ENCODE data around the gene RILP.

- no peak for TF ChIP-seq EZH2 (IDR thresholded peaks at IDR 0.05; ENCODE audit: borderline replicate concordance, control insufficient read depth, low read depth, low read length)
- TF ChIP-seq, protein P1, sequence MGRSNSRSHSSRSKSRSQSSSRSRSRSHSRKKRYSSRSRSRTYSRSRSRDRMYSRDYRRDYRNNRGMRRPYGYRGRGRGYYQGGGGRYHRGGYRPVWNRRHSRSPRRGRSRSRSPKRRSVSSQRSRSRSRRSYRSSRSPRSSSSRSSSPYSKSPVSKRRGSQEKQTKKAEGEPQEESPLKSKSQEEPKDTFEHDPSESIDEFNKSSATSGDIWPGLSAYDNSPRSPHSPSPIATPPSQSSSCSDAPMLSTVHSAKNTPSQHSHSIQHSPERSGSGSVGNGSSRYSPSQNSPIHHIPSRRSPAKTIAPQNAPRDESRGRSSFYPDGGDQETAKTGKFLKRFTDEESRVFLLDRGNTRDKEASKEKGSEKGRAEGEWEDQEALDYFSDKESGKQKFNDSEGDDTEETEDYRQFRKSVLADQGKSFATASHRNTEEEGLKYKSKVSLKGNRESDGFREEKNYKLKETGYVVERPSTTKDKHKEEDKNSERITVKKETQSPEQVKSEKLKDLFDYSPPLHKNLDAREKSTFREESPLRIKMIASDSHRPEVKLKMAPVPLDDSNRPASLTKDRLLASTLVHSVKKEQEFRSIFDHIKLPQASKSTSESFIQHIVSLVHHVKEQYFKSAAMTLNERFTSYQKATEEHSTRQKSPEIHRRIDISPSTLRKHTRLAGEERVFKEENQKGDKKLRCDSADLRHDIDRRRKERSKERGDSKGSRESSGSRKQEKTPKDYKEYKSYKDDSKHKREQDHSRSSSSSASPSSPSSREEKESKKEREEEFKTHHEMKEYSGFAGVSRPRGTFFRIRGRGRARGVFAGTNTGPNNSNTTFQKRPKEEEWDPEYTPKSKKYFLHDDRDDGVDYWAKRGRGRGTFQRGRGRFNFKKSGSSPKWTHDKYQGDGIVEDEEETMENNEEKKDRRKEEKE (IDR thresholded peaks at IDR 0.05), result no peak
- TF ChIP-seq, protein P2, sequence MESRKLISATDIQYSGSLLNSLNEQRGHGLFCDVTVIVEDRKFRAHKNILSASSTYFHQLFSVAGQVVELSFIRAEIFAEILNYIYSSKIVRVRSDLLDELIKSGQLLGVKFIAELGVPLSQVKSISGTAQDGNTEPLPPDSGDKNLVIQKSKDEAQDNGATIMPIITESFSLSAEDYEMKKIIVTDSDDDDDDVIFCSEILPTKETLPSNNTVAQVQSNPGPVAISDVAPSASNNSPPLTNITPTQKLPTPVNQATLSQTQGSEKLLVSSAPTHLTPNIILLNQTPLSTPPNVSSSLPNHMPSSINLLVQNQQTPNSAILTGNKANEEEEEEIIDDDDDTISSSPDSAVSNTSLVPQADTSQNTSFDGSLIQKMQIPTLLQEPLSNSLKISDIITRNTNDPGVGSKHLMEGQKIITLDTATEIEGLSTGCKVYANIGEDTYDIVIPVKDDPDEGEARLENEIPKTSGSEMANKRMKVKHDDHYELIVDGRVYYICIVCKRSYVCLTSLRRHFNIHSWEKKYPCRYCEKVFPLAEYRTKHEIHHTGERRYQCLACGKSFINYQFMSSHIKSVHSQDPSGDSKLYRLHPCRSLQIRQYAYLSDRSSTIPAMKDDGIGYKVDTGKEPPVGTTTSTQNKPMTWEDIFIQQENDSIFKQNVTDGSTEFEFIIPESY (IDR thresholded peaks at IDR 0.05), result no peak
These were observed 4.2 kb downstream of the RILP start, which contains the start of gene SCARF1 for GRCh38 chr17:1645207-1646171.

Measured in GM12878 (cell line).